A673 (cell line): ENCODE data around the gene PRR12.

Experiments
- EZH2 ChIP-seq: fragments of 200-600 bp; sonication (generic); IDR thresholded peaks from 2 replicates; pipeline ENCODE4 v1.6.1; 2017; ENCODE audit warnings: borderline replicate concordance, low read depth, mild to moderate bottlenecking, mixed read lengths, antibody characterized with exemption, low read length; ENCODE audit not compliant: poor library complexity, severe bottlenecking
- TF ChIP-seq, protein P1 (sequence below): fragments of 300-800, 200-600 bp; sonication (generic); conservative IDR thresholded peaks from 2 replicates; pipeline ENCODE4 v1.5.1; 2017; ENCODE audit warnings: low read depth, mild to moderate bottlenecking, antibody characterized with exemption, low read length, moderate library complexity, mixed read lengths

DNA sequence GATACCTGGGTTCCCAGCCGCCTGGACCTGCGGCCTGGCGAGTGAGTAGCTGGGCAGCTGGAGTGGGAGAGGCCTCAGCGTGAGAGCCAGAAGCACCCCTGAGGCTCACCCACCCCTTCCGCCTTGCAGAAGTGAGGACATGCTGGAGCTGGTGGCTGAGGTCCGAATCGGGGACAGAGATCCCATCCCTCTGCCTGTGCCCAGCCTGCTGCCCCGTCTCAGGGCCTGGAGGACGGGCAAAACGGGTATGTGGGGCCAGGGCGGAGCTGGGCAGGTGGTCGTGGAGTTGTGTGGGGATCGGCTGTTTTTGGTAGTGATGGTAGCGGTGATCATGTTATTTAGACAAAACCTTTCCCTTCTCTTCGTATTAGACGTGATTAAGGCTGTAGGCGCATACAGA is 55.6 kb downstream of the PRR12 start:
- TF ChIP-seq, protein P1, sequence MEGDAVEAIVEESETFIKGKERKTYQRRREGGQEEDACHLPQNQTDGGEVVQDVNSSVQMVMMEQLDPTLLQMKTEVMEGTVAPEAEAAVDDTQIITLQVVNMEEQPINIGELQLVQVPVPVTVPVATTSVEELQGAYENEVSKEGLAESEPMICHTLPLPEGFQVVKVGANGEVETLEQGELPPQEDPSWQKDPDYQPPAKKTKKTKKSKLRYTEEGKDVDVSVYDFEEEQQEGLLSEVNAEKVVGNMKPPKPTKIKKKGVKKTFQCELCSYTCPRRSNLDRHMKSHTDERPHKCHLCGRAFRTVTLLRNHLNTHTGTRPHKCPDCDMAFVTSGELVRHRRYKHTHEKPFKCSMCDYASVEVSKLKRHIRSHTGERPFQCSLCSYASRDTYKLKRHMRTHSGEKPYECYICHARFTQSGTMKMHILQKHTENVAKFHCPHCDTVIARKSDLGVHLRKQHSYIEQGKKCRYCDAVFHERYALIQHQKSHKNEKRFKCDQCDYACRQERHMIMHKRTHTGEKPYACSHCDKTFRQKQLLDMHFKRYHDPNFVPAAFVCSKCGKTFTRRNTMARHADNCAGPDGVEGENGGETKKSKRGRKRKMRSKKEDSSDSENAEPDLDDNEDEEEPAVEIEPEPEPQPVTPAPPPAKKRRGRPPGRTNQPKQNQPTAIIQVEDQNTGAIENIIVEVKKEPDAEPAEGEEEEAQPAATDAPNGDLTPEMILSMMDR, result no peak
- TF ChIP-seq EZH2, result no peak
